Right renal cortex interstitium (tissue), 3 donors: Measurements from ENCODE around the gene NSMCE1. TPM values are rescaled to one million over a fixed set of nuclear protein-coding genes. Genes with fewer than 3 reads are reported as not detected.

ENCODE experiments used
- polyA plus RNA-seq, 3 donors: library from polyadenylated mRNA; unstranded; fragments of 120-200 nt; gene quantifications; one replicate each; pipeline ENCODE4 v1.2.1, GENCODE V29; 2013; ENCODE audit not compliant: insufficient read length in 3 of 3

The NSMCE1 gene
- polyA plus RNA-seq, 3 donors = 83.3 to 97.9 (median 94.8) TPM

Other genes with a start within 250 kb of the NSMCE1 start
- gene C16orf82, start 201.8 kb downstream of the NSMCE1 start, polyA plus RNA-seq = not detected
- gene KDM8, start 65.2 kb downstream of the NSMCE1 start, polyA plus RNA-seq = 1 to 10 TPM; 8.5 to 9.5 (median 9.4) TPM
- 10 to 100 TPM; 14.3 to 17.3 (median 14.5) TPM for gene IL4R, start 45.2 kb upstream of the NSMCE1 start, polyA plus RNA-seq
- under 1 TPM; 0.12 to 0.22 (median 0.18) TPM for gene IL21R, start 133.4 kb upstream of the NSMCE1 start, polyA plus RNA-seq